GM21529 (cell line): ENCODE measurements around the gene HECTD1.

Source experiments
- ATAC-seq: cut with Tn5 transposase; IDR thresholded peaks from one replicate; pipeline ENCODE4 v1.9.1; 2021; ENCODE audit not compliant: unreplicated experiment

The HECTD1 gene

DNA sequence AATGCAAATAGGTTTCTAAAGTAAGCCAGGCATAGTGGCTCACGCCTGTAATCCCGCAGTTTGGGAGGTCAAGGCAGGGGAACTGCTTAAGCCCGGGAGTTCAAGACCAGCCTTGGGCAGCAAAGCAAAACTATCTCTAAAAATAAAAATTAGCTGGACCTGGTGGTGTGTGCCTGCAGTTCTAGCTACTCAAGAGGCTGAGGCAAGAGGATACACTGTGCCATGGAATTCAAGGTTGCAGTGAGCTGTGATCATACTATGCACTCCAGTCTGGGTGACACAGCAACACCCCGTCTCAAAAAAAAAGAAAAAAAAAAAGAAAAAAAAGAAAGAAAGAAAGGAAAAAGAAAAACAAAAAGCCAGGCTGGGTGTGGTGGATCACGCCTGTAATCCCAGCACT, 46.3 kb downstream of the HECTD1 start:
- ATAC-seq: no peak

DNA sequence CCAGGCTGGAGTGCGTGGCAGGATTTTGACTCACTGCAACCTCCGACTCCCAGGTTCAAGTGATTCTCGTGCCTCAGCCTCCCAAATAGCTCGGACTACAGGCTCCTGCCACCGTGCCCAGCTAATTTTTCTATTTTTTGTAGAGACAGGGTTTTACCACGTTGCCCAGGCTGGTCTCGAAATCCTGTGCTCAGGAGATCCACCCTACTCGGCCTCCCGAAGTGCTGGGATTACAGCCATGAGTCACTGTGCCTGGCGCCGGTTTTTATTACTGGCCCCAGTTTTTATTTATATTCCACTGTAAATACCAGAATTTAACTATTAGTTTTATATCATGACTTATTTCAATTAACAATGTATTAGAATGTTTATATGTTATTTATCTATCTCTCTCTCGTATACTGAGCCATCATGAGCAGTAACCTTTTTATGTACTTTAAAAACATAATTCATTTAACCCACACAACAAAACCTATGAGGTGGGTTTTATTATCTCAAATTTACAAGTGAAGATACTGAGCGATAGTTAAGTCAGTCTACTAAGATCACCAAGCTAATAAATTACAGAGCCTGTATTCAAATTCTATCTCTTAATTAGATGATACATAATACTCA, 47.8 kb downstream of the HECTD1 start:
- ATAC-seq: no peak

DNA sequence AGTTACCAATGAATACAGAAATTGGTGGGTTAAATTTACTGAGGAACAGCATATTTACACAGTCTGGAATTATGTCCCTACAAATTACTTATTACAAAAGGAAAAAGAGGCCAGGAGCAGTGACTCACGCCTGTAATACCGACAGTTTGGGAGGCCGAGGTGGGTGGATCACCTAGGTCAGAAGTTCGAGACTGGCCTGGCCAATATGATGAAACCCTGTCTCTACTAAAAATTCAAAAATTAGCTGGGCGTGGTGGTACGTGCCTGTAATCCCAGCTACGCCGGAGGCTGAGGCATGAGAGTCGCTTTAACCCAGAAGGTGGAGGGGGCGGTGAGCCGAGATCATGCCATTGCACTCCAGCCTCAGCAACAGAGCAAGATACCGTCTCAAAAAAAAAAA, 52.6 kb downstream of the HECTD1 start:
- ATAC-seq: no peak

DNA sequence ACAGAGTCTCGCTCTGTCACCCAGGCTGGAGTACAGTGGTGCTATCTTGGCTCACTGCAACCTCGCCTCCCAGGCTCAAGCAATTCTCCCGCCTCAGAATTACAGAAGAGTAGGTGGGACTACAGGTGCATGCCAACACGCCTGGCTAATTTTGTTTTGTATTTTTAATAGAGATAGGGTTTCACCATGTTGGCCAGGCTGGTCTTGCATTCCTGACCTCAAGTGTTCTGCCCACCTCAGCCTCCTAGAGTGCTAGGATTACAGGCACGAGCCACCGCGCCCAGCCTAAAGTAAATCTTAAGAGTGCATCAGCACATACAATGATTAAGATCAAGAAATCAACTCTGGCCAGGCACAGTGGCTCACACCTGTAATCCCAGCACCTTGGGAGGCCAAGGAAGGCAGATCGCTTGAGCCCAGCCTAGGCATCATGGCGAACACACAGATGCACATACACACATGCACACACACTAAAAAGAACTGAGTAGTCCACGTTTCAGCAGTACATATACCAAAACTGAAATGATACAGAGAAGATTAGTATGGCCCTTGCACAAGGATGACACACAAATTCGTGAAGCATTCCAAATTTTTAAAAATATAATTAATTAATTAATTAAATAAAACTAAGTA, 65.0 kb downstream of the HECTD1 start:
- ATAC-seq: no peak

DNA sequence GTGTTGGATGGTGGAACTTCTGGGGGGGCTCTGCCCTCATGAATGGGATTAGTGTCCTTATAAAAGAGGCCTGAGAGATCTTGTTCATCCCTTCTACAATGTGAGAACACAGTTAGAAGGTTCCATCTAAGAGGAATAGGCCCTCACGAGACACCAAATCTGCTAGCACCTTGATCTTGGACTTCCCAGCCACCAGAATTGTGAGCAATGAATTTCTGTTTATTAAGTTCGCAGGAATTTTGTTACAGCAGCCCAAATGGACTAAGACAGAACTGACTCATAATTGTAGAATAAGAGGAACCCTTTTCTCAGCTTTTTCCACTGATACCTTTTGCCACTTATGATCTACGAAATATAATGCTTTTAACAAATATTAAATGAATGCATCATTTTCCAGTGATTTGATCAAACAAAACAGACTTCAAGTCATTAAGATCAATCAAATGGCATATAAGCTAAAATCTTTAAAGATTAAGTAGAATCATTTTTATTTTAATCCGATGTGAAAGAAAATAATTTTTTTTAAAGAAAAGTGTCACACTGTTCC, 68.2 kb downstream of the HECTD1 start:
- no peak for ATAC-seq

DNA sequence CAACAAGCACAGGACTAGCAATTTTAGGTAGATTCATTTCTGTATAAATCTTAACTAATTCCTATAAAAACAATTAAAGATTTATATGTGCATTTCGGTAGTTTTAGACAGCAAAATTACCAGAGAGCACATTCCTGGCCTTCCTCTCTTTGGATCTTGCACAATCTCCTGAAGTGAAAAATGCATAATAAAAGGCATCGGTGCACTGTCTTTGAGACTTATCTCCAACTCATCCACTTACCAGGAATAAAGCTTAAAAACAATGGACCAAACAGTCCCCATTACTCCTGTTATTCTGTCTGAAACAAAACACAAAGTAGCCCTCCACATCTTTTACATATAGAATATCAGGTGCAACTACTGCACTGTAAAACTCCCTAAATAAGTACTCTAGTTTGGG, 69.3 kb downstream of the HECTD1 start:
- no peak for ATAC-seq

DNA sequence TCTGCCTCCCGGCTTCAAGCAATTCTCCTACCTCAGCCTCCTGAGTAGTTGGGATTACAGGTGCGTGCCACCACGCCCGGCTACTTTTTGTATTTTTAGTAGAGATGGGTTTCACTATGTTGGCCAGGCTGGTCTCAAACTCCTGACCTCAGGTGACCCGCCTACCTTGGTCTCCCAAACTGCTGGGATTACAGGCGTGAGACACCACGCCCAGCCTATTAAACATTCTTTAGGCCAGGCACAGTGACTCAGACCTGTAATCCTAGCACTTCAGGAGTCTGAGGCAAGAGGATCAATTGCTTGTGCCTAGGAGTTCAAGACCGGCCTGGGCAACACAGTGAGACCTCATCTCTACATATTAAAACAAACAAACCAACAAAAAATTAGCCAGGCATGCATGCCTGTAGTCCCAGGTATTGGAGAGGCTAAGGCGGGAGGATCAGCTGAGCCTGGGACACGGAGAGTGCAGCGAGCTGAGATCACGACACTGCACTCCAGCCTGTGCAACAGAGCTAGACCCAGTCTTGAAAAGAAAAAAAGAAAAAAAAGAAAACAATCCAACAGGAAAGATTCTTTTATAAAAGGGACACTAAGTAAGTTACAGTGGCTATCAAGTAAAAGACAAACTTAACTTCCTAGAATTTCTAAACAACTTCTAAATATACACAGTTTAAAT, 70.2 kb downstream of the HECTD1 start:
- no peak for ATAC-seq

DNA sequence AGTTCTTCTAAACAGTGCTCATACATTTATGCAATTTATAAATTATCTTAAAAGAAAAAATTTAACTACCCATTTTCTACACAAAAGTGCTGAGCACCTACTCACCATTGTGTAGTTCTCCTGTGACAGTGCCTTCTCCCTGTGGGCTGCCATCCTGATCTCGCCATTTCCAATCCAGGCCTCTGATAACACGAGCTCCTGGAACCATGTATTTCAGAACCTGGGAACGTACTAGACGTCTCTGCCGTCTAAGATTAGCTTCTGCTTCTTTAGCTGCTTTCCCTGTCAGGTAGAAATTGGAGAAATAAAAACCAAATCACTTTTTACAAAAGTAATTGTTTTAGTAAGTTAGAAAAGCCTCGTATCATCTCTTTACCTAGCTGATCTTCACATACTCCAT, 74.5 kb downstream of the HECTD1 start:
- ATAC-seq: no peak

DNA sequence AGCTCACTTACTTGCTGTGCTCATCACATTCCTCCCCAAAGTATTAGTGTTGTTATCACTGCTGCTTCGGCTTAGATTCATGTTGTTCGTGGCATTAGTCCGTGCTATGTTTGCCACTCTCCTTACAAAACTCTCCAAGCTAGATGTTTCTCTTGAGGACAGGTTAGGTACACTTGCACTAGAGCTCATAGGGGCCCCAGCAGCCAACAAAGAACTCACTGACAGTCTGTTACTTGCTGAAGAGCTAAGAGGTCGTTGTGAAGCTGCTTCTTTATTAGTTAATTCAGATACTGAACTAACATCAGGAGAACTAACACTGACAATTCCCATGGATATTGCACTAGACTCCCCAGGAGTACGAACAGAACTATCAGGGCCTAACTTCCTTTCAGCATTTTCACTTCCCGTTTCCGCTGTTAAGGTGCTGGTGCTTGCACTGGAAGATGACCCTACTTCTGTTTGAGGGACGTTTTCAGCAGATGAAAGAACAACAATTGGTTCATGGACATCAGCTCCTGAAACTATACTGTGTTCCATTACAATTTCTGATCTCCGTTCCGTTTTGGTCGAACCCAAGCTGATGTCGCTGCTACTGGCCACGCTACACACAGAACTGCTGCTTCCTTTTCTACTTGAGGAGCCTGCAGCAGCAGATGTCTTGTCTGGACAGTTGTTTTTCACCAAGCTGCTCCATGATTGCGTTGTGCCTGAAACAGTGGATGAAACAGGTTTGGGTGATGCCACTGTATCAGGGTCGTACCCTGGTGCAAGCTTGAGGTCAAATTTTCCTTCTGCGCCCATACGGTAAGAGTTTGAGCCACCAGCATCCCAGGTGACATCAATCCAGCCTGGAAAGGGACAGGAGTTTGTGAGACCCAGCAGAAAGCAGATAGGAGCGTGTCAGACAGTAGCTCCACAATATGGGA, 78.7 kb downstream of the HECTD1 start:
- ATAC-seq: peak; percentile 56

DNA sequence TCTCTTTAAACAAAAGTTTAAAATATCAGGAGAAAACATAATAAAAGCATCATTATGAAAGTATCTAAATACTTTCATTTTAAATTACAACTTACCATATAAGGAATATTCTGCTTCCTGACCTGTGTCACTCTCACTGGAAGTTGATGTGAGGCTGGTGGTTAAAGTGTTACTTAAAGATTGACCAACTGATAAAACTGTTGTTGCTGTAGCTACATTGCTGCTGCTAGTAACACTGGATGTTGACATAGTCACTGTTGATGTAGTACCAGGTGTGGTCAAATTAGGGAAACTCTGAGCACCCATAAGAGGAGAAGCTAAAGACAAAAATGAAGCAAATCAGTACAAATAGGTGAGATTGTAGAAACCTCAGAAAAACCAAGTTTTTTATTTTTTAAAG, 79.9 kb downstream of the HECTD1 start:
- ATAC-seq: no peak

DNA sequence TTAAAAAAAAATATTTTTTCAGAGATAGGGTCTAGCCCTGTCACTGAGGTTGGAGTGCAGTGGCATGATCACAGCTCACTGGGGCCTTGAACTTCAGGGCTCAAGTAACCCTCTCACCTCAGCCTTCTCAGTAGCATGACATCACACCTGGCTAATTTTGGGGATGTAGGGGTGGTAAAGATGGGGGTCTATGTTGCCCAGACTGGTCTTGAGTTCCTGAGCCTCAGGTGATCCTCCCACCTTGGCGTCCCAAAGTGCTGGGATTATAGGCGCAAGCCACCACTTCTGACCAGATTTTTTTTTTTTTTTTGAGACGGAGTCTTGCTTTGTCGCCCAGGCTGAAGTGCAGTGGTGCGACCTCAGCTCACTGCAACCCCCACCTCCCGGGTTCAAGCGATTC, 80.9 kb downstream of the HECTD1 start:
- ATAC-seq: no peak

DNA sequence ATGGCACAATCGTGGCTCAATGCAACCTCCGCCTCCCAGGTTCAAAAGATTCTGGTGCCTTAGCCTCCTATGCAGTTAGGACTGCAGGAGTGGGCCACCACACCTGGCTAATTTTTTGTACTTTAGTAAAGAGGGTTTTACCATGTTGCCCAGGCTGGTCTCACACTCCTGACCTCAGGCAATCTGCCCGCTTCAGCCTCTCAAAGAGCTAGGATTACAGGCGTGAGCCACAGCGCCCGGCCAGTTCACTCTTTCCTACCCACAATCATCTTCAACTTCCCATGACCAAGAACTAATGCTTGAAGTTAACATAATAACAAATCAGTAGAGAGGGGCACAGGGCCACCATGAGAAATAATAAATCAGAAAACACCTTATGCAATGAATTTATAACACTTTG, 82.4 kb downstream of the HECTD1 start:
- no peak for ATAC-seq

DNA sequence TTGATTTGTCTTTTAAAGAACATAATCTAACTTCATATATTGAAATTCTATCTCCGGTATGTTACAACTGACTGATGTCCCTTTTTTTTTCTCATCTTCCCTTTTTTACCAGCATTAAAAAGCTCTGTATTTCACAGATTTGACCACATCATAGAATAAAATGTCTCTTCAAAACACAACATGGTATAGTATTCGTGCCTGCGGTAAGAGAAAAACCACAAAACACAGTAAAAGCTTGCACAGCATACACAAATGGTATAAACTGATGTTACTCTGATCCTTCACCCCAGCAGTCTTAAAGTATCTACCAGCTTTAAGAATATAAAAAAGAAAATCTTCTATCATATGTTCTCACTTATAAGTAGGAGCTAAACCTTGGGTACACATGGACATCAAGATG, 83.4 kb downstream of the HECTD1 start:
- ATAC-seq: no peak

DNA sequence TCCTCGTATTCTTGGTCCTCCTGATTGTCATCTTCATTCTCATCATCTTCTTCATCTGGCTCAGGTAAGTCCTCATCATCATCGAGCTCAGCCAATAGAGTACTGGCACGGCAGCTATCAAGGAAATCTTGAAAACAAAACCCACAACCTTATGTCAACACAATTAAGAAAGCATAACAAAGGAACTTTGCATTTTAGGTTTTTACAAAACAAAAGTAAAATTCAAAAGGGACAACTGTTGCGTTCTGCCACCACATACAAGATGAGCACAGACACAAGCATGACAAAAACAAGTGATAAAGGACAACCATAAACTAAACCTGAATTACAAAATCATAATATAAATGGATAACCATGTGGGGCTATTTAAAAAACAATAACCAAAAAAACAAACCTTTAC, 84.7 kb downstream of the HECTD1 start:
- ATAC-seq: no peak

DNA sequence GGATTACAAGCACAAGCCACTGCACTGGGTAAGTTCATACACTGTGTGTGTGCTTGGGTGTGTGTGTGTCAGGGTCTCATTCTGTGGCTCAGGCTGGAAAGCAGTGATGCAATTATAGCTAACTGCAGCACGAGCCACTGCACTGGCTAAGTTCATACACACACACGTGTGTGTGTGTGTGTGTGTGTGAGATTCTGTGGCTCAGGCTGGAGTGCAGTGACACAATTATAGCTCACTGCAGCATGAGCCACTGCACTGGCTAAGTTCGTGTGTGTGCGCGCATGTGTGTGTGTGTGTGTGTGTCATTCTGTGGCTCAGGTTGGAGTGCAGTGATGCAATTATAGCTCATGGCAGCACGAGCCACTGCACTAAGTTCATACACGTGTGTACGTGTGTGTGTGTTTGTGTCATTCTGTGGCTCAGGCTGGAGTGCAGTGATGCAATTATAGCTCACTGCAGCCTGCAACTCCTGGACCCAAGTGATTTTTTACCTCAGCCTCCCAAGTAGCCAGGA, 85.4 kb downstream of the HECTD1 start:
- no peak for ATAC-seq

DNA sequence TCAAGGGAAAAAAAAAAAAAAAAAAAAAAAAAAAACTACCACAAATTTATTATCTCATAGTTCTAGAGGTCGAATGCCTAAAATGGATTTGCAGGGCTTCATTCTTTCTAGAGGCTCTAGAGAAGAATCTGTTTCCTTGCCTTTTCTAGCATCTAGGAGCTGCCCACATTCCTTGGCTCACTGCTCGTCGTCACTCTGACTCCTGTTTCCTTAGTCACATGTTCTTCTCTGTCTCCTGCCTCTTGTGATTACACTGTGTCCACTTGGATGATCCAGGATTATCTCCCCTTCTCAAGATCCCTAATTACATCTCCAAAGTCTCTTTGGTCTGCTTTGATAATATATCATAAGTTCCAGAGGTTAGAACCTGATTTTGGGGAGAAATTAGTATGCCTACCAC, 88.7 kb downstream of the HECTD1 start:
- ATAC-seq: no peak

DNA sequence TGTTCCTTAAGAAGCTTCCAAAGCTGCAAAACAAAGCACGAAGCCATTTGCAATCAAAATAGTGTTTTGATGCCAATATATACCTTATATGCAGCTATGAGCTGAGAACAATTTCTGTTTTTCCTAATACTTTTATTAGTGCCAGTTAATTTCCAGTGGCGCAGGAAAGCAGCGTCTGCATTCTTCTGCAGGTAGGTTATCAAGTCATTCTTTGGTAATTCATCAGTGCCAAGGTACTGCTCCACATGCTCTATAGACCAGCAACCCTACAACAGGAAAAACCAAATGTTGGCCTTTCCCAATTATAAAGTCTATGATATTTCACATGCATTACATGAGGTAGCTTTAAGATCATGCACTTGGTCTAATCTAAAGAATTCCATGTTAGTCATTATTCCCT, 93.8 kb downstream of the HECTD1 start:
- no peak for ATAC-seq

DNA sequence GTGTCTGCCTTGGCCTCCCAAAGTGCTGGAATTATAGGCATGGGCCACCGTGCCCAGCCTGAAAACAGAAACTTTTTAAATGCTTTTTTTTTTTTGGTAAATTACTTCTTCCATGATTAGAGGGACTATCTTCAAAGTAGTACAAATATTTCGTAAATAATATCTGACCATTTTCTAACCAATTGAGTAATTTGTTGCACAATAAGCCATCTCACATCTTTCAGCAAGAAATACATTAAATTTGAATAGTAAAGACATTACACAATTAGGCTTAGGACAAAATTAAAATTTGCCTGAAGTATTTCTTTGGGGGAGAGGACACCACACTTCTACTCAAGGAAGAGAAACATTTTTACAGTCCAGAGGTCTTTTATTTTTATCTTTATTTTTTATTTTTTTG, 96.7 kb downstream of the HECTD1 start:
- ATAC-seq: no peak

DNA sequence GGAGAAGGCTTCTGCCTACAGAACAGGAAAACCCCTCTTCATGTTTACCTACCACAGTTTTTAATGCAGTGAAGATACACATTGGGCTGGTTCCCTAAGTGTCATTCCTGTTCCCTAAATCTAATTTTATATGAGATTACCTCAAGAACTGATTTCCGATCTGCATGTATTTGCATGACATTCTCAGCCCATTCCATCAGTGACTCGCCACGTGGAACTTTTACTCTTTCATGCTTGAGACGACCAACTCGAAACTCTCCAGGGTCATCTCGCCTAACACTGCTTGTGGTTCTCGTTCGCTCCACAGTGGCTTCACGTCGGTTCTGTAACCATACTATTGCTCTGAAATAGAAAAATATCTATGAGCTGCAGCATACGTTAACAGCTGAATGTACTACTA, 98.3 kb downstream of the HECTD1 start:
- ATAC-seq: no peak

DNA sequence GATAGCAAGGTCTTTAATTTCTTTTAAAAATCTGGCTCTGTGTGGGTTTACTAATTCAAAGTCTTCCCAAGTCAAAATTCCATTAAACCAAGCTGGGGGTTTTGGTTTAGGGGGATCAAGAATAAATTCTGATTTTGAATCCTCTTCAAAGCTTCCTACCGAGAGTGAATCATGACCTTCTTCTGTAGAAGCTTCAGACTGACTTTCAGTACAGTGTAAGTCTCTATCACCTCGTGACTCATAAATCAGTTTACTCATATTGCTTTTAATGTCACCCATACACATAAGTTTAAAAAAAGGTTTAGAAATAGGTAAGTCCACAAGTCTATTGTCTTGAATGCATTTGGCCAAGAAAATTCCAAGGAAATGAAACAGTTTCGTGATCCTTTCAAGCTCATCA, 100.8 kb downstream of the HECTD1 start:
- no peak for ATAC-seq

DNA sequence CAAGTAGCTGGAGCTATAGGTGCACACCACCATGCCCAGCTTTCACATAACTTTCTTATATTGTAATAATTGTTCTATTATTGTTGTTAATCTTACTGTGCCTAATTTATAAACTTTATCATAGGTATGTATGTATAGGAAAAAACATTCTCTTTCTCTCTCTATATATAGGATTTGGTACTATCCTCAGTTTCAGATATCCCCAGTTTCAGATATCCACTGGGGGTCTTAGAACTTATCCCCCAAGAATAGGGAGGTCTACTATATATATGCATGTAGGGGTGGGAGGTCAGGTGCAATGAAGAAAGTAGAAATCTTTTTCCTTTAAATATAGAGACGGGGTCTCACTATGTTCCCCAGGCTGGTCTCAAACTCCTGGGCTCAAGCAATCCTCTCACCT, 110.5 kb downstream of the HECTD1 start:
- no peak for ATAC-seq
